ENCODE measurements around the gene FILIP1. TPM values are rescaled to one million over a fixed set of nuclear protein-coding genes. Genes with fewer than 3 reads are reported as not detected.

Gene FILIP1
- total RNA-seq, 2 donors from 2014 or later: 78.2 to 117 TPM

GRCh38 chr6:75261299-75261698 lies 232.3 kb downstream of the FILIP1 start:
- no peak for TF ChIP-seq CTCF (IDR thresholded peaks at IDR 0.05)
- H3K9me3 ChIP-seq: no peaks in the 10 kb centered on the region
- no peaks in the 10 kb centered on the region for H3K27me3 ChIP-seq
- no peak overlapping the region for H3K4me3 ChIP-seq
- H3K4me1 ChIP-seq: no peaks in the 10 kb centered on the region
- DNase-seq (ENCODE audit: low spot score): no peak
- peaks cover 49% of the 10 kb centered on the region for H3K36me3 ChIP-seq
- H3K27ac ChIP-seq: no peak overlapping the region

GRCh38 chr6:75257343-75258087 lies 236.1 kb downstream of the FILIP1 start:
- H3K9me3 ChIP-seq: no peaks in the 10 kb centered on the region
- no peak for TF ChIP-seq CTCF (IDR thresholded peaks at IDR 0.05)
- no peak for DNase-seq (ENCODE audit: low spot score)
- H3K27ac ChIP-seq: no peak overlapping the region
- no peaks in the 10 kb centered on the region for H3K27me3 ChIP-seq
- H3K4me3 ChIP-seq: no peak overlapping the region
- peaks cover 48% of the 10 kb centered on the region for H3K36me3 ChIP-seq
- H3K4me1 ChIP-seq: no peaks in the 10 kb centered on the region

GRCh38 chr6:75250552-75250951 lies 243.0 kb downstream of the FILIP1 start:
- DNase-seq (ENCODE audit: low spot score): no peak
- H3K4me1 ChIP-seq: no peaks in the 10 kb centered on the region
- H3K27me3 ChIP-seq: no peaks in the 10 kb centered on the region
- TF ChIP-seq CTCF (IDR thresholded peaks at IDR 0.05): no peak
- no peak overlapping the region for H3K4me3 ChIP-seq
- no peaks in the 10 kb centered on the region for H3K9me3 ChIP-seq
- peaks cover 15% of the 10 kb centered on the region for H3K36me3 ChIP-seq
- H3K27ac ChIP-seq: no peak overlapping the region

- no peaks in the 10 kb centered on the region for H3K9me3 ChIP-seq
- no peak overlapping the region for H3K4me3 ChIP-seq
- H3K4me1 ChIP-seq: peaks cover 0 to under 1% of the 10 kb centered on the region in 2 donors
- H3K27ac ChIP-seq: no peak overlapping the region
- H3K27me3 ChIP-seq: no peaks in the 10 kb centered on the region
- no peak for TF ChIP-seq CTCF (IDR thresholded peaks at IDR 0.05)
- H3K36me3 ChIP-seq: peaks cover 9% of the 10 kb centered on the region
- DNase-seq (ENCODE audit: low spot score): no peak
Measured at GRCh38 chr6:75249837-75250236, 243.8 kb downstream of the FILIP1 start.

- no peak for TF ChIP-seq CTCF (IDR thresholded peaks at IDR 0.05)
- Histone ChIP-seq H3K4me1 (peaks cover 0 to 25% of the 10 kb centered on the region in 2 donors), H3K36me3 (no peaks in the 10 kb centered on the region), H3K27ac (no peak overlapping the region), H3K27me3 (no peaks in the 10 kb centered on the region), H3K9me3 (no peaks in the 10 kb centered on the region), H3K4me3 (no peak overlapping the region)
- DNase-seq (ENCODE audit: low spot score): no peak
Measured at GRCh38 chr6:75246386-75246785, 247.2 kb downstream of the FILIP1 start.
